Upper lobe of left lung (tissue), 6 donors: ENCODE data around the gene MZT2A. TPM values are rescaled to one million over a fixed set of nuclear protein-coding genes. Genes with fewer than 3 reads are reported as not detected.
"Not testable (repeated sequence)": the region's sequence is repeated elsewhere in the genome, so short reads cannot be mapped to it uniquely, and the experiment has no call there.

Experiments
- ATAC-seq, 2 donors: fragments of 200-7000 bp; cut with Tn5 transposase; one replicate each; pipeline ENCODE4 v1.9.1; 2022; ENCODE audit warnings: mild to moderate bottlenecking in 2 of 2, moderate library complexity in 2 of 2; ENCODE audit not compliant: low FRiP score in 2 of 2
- DNase-seq, 2 donors: peaks; one replicate each; pipeline ENCODE4 v3.0.0-alpha.2; 2019 to 2020
- H3K27ac ChIP-seq, 4 donors: fragments of 200-600 bp; sonication (generic); one replicate each; pipeline ENCODE4 v1.5.1; 2016 to 2019
- H3K27me3 ChIP-seq, 4 donors: fragments of 200-600 bp; sonication (generic); one replicate each; pipeline ENCODE4 v1.5.1; 2017 to 2019
- H3K36me3 ChIP-seq, 4 donors: fragments of 200-600 bp; sonication (generic); one replicate each; pipeline ENCODE4 v1.5.1; 2016 to 2019
- H3K4me1 ChIP-seq, 4 donors: fragments of 200-600 bp; sonication (generic); one replicate each; pipeline ENCODE4 v1.5.1; 2018 to 2019
- H3K4me3 ChIP-seq, 4 donors: fragments of 200-600 bp; sonication (generic); one replicate each; pipeline ENCODE4 v1.5.1; 2017 to 2019; ENCODE audit warnings: mild to moderate bottlenecking in 2 of 4, moderate library complexity in 1 of 4
- H3K9me3 ChIP-seq, 4 donors: fragments of 200-600 bp; sonication (generic); one replicate each; pipeline ENCODE4 v1.5.1; 2018 to 2019
- CTCF ChIP-seq, 6 experiments: fragments of 450-650 bp in 4 of 6; fragments of 200-600 bp in 2 of 6; sonication (generic) in 2 of 6; IDR thresholded peaks; one replicate each; pipeline ENCODE4 v1.5.1; 2016 to 2019; ENCODE audit warnings: antibody characterized with exemption in 6 of 6
- EP300 ChIP-seq, 4 donors: sonication (generic); formaldehyde crosslinking; IDR thresholded peaks; one replicate each; pipeline ENCODE4 v1.5.1; 2017; ENCODE audit warnings: antibody characterized with exemption in 4 of 4, control low read depth in 2 of 4
- POLR2A ChIP-seq, 4 donors: fragments of 450-650 bp; IDR thresholded peaks; one replicate each; pipeline ENCODE4 v1.5.1; 2016 to 2017; ENCODE audit warnings: antibody characterized with exemption in 4 of 4, mild to moderate bottlenecking in 2 of 4
- POLR2AphosphoS5 ChIP-seq, 2 donors: sonication (generic); formaldehyde crosslinking; IDR thresholded peaks; one replicate each; pipeline ENCODE4 v1.5.1; 2017; ENCODE audit warnings: antibody characterized with exemption in 2 of 2
- WGBS, 2 donors: methylation state at CpG; one replicate each; pipeline ENCODE4 v1.1.5; 2017 to 2018; 5-methylcytosine and 5-hydroxymethylcytosine counted together
- total RNA-seq, 6 donors: library from RNA; depleted of rRNA in 4 of 6; stranded (reverse); fragments of >200 nt in 4 of 6; gene quantifications; one replicate each; pipeline versions ENCODE4 v1.1.0 to v1.2.1, GENCODE V29; 2016 to 2021
- donor health status: DM: no; HTN: no; CAD: no; lungs with moderate emphysema.
- donor health status: DM: no; HTN: yes; CAD: no; lungs with severe emphysema.

Gene MZT2A
- total RNA-seq, 6 donors from 2014 or later: 15.7 to 66.9 (median 47.4) TPM

- H3K4me3 ChIP-seq: no peak overlapping the region
- H3K27ac ChIP-seq: no peak overlapping the region
- WGBS, 2 donors: 93 to 95% methylated on average over 15 to 19 of the region's 19 CpGs
- TF ChIP-seq CTCF (IDR thresholded peaks at IDR 0.05) (no peak), EP300 (IDR thresholded peaks at IDR 0.05) (no peak), POLR2A (IDR thresholded peaks at IDR 0.05) (no peak), POLR2AphosphoS5 (IDR thresholded peaks at IDR 0.05) (no peak)
- no peak for ATAC-seq
- no peaks in the 10 kb centered on the region for H3K4me1 ChIP-seq
- H3K36me3 ChIP-seq: no peaks in the 10 kb centered on the region
- no peaks in the 10 kb centered on the region for H3K9me3 ChIP-seq
- no peaks in the 10 kb centered on the region for H3K27me3 ChIP-seq
- DNase-seq: peak in 1 of 2 donors; percentile 75
Measured at GRCh38 chr2:131445896-131446295, 46.3 kb downstream of the MZT2A start.

GRCh38 chr2:131445515-131445797 lies 46.7 kb downstream of the MZT2A start:
- not testable (repeated sequence) for H3K9me3 ChIP-seq, H3K27ac ChIP-seq, ATAC-seq, H3K27me3 ChIP-seq, H3K4me3 ChIP-seq, H3K36me3 ChIP-seq, H3K4me1 ChIP-seq
- 96% methylated on average over 13 of the region's 21 CpGs; no CpG with 5 or more reads in 1 of the 2 donors for WGBS, 2 donors
- DNase-seq: peak in 1 of 2 donors; percentile 77

GRCh38 chr2:131444736-131445514 lies 47.3 kb downstream of the MZT2A start:
- DNase-seq: peak in 1 of 2 donors; percentile 77

GRCh38 chr2:131440742-131441468 lies 51.3 kb downstream of the MZT2A start:
- not testable (repeated sequence) for H3K4me1 ChIP-seq, H3K27me3 ChIP-seq, DNase-seq, ATAC-seq, H3K9me3 ChIP-seq, H3K27ac ChIP-seq, H3K36me3 ChIP-seq, H3K4me3 ChIP-seq
- WGBS, 2 donors: 68 to 77% methylated on average over 7 of the region's 7 CpGs

More at GRCh38 chr2:131444736-131445514, 47.3 kb downstream of the MZT2A start:
- not testable (repeated sequence) for H3K4me1 ChIP-seq, H3K36me3 ChIP-seq, H3K27ac ChIP-seq, H3K9me3 ChIP-seq, H3K4me3 ChIP-seq, H3K27me3 ChIP-seq, ATAC-seq
- 88 to 92% methylated on average over 68 to 72 of the region's 90 CpGs for WGBS, 2 donors

Other genes starting within 250 kb of the MZT2A start
- under 1 TPM in 1 of 6 donors, not detected in 5; 0.17 TPM for gene RAB6D, start 128.2 kb downstream of the MZT2A start, total RNA-seq
- gene TUBA3D, start 16.3 kb downstream of the MZT2A start, total RNA-seq: not detected
- 10 to 100 TPM in 4 of 6 donors, 1 to 10 TPM in 1, under 1 TPM in 1; 0.46 to 33.5 (median 11.8) TPM for gene CCDC74A, start 35.5 kb upstream of the MZT2A start, total RNA-seq